ENCODE measurements around the gene COL21A1.
A peak's percentile ranks its signal among the peaks of the same experiment; 100 is the strongest.

Gene COL21A1

GRCh38 chr6:56244528-56245253 is 2.7 kb downstream of the COL21A1 start:
- Histone ChIP-seq H3K4me1 (ENCODE audit: control insufficient read depth, insufficient read depth, low read length) (peaks cover 36% of the 10 kb centered on the region), H3K36me3 (ENCODE audit: control insufficient read depth, insufficient read depth, low read length, severe bottlenecking) (no peaks in the 10 kb centered on the region), H3K27me3 (replicated peaks; ENCODE audit: control insufficient read depth, insufficient read depth, low read length) (no peaks in the 10 kb centered on the region), H3K9me3 (ENCODE audit: control insufficient read depth, low read length) (no peaks in the 10 kb centered on the region), H3K9ac (ENCODE audit: low read length) (no peak overlapping the region), H3K4me3 (ENCODE audit: low read length) (no peak overlapping the region)
- no peak for DNase-seq (ENCODE audit: low read depth)

DNA sequence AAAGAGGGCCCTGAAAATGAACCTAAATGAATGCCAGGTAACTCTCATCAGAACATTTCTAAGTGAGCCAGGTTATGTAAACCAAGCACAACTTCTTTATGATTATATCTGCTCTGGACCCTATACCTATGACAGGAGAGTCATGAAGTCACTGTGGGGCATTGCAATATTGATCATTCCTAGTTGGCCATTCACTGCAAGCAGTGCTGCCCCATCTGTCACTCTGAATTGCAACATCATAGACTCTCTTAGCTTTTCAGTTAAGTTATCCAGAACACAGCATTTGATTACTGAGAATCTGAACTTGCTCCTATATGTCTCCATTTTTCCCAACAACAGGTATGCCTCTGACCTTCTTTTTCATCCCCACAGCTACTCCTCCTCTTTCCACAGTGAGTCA is 3.3 kb downstream of the COL21A1 start:
- Histone ChIP-seq H3K4me1 (ENCODE audit: control insufficient read depth, insufficient read depth, low read length) (peaks cover 36% of the 10 kb centered on the region), H3K9me3 (ENCODE audit: control insufficient read depth, low read length) (no peaks in the 10 kb centered on the region), H3K9ac (ENCODE audit: low read length) (no peak overlapping the region), H3K27me3 (replicated peaks; ENCODE audit: control insufficient read depth, insufficient read depth, low read length) (no peaks in the 10 kb centered on the region), H3K4me3 (ENCODE audit: low read length) (no peak overlapping the region), H3K36me3 (ENCODE audit: control insufficient read depth, insufficient read depth, low read length, severe bottlenecking) (no peaks in the 10 kb centered on the region)
- peak; percentile 48 for DNase-seq (ENCODE audit: low read depth)

- DNase-seq (ENCODE audit: low read depth): peak; percentile 35
- Histone ChIP-seq H3K27me3 (replicated peaks; ENCODE audit: control insufficient read depth, insufficient read depth, low read length) (no peaks in the 10 kb centered on the region), H3K9me3 (ENCODE audit: control insufficient read depth, low read length) (no peaks in the 10 kb centered on the region), H3K4me1 (ENCODE audit: control insufficient read depth, insufficient read depth, low read length) (peaks cover 36% of the 10 kb centered on the region), H3K9ac (ENCODE audit: low read length) (no peak overlapping the region), H3K4me3 (ENCODE audit: low read length) (no peak overlapping the region), H3K36me3 (ENCODE audit: control insufficient read depth, insufficient read depth, low read length, severe bottlenecking) (no peaks in the 10 kb centered on the region)
These were observed 3.8 kb downstream of the COL21A1 start for GRCh38 chr6:56243518-56244070.

DNA sequence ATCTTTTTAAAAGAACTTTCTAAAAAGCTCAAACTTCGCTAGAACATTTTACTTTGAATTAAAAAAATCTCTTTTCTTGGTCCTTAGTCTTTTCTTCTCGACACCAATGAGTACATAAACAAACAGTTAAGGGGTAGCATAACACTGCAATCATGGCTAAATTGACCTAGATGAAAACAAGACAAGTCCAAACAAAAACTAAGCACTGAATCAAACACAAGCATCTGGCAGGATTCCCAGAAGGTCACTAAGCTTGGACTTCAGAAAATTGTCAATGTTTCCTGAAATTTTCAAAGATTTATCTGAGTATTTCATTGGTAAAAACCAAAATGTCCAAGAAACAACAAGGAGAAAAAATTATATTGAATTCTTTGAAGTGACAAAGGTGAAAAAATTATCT is 5.0 kb downstream of the COL21A1 start:
- H3K4me3 ChIP-seq (ENCODE audit: low read length): no peak overlapping the region

DNA sequence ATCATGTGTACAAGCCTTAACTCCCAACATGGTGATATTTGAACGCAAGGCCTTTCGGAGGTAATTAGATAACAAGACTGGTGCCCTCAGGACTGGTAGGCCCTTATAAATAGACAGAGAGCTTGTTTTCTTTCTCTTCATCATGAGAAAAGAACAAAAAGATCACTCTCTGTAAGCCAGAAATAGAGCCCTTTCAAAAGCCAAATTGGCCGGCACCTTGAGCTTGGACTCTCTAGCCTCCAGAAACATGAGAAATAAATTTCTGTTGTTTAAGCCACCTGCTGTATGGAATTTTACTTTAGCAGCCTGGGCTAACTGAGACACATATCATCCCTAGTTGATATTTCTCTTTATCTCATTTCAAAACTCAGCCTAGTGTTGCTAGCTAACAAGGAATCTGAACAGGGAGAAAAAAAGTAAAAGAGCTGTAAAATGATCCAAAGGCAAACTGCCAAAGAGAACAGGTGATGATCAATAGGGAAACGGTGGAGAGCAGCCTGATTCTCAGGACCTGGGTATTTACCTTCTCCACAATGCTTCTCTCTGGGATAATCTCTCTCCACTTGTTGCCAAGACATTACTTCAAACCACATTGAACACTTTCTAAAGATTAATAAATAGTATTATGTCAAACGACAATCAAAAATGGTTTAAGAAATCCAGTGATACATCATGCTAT is 6.1 kb downstream of the COL21A1 start:
- no peaks in the 10 kb centered on the region for H3K9me3 ChIP-seq (ENCODE audit: control insufficient read depth, low read length)
- no peak for DNase-seq (ENCODE audit: low read depth)
- no peaks in the 10 kb centered on the region for H3K27me3 ChIP-seq (replicated peaks; ENCODE audit: control insufficient read depth, insufficient read depth, low read length)
- H3K4me3 ChIP-seq (ENCODE audit: low read length): no peak overlapping the region
- no peaks in the 10 kb centered on the region for H3K36me3 ChIP-seq (ENCODE audit: control insufficient read depth, insufficient read depth, low read length, severe bottlenecking)
- H3K9ac ChIP-seq (ENCODE audit: low read length): no peak overlapping the region
- H3K4me1 ChIP-seq (ENCODE audit: control insufficient read depth, insufficient read depth, low read length): peaks cover 23% of the 10 kb centered on the region

More for the DNA sequence above, 5.0 kb downstream of the COL21A1 start:
- Histone ChIP-seq H3K4me1 (ENCODE audit: control insufficient read depth, insufficient read depth, low read length) (peaks cover 30% of the 10 kb centered on the region), H3K27me3 (replicated peaks; ENCODE audit: control insufficient read depth, insufficient read depth, low read length) (no peaks in the 10 kb centered on the region), H3K9ac (ENCODE audit: low read length) (no peak overlapping the region), H3K9me3 (ENCODE audit: control insufficient read depth, low read length) (no peaks in the 10 kb centered on the region), H3K36me3 (ENCODE audit: control insufficient read depth, insufficient read depth, low read length, severe bottlenecking) (no peaks in the 10 kb centered on the region)
- peak; percentile 58 for DNase-seq (ENCODE audit: low read depth)

- H3K4me3 ChIP-seq (ENCODE audit: low read length): no peak overlapping the region
These were observed 9.0 kb downstream of the COL21A1 start for GRCh38 chr6:56238352-56238751.

DNA sequence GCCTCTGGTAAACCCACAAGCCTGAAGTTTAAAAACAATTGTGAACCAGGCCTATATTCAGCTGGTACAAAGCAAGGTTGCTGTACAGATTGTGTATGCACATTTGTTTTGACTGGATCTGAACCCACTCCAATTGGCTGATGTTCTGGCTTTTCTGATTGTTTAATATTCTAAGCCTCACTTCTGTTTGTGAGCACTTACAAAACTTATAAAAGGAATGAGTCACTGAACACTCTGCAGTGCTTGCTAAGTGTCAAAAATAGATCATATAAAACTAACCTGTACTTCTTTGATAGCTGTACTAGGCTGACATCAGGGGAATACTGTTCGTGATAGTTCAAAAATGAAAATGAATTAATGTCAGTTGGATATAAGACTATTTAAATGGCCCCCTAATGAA is 12.1 kb downstream of the COL21A1 start:
- no peaks in the 10 kb centered on the region for H3K27me3 ChIP-seq (replicated peaks; ENCODE audit: control insufficient read depth, insufficient read depth, low read length)

More at GRCh38 chr6:56238352-56238751, 9.0 kb downstream of the COL21A1 start:
- no peaks in the 10 kb centered on the region for H3K9me3 ChIP-seq (ENCODE audit: control insufficient read depth, low read length)
- no peak overlapping the region for H3K9ac ChIP-seq (ENCODE audit: low read length)
- DNase-seq (ENCODE audit: low read depth): no peak
- H3K4me1 ChIP-seq (ENCODE audit: control insufficient read depth, insufficient read depth, low read length): peaks cover 17% of the 10 kb centered on the region
- H3K27me3 ChIP-seq (replicated peaks; ENCODE audit: control insufficient read depth, insufficient read depth, low read length): no peaks in the 10 kb centered on the region
- H3K36me3 ChIP-seq (ENCODE audit: control insufficient read depth, insufficient read depth, low read length, severe bottlenecking): no peaks in the 10 kb centered on the region

GRCh38 chr6:56232436-56232835 is 14.9 kb downstream of the COL21A1 start:
- no peak overlapping the region for H3K9ac ChIP-seq (ENCODE audit: low read length)
- DNase-seq (ENCODE audit: low read depth): no peak
- H3K36me3 ChIP-seq (ENCODE audit: control insufficient read depth, insufficient read depth, low read length, severe bottlenecking): no peaks in the 10 kb centered on the region
- no peaks in the 10 kb centered on the region for H3K9me3 ChIP-seq (ENCODE audit: control insufficient read depth, low read length)
- H3K4me1 ChIP-seq (ENCODE audit: control insufficient read depth, insufficient read depth, low read length): peaks cover 27% of the 10 kb centered on the region
- H3K4me3 ChIP-seq (ENCODE audit: low read length): no peak overlapping the region
- H3K27me3 ChIP-seq (replicated peaks; ENCODE audit: control insufficient read depth, insufficient read depth, low read length): no peaks in the 10 kb centered on the region

More for the DNA sequence above, 12.1 kb downstream of the COL21A1 start:
- H3K4me3 ChIP-seq (ENCODE audit: low read length): no peak overlapping the region
- H3K36me3 ChIP-seq (ENCODE audit: control insufficient read depth, insufficient read depth, low read length, severe bottlenecking): no peaks in the 10 kb centered on the region
- peaks cover 23% of the 10 kb centered on the region for H3K4me1 ChIP-seq (ENCODE audit: control insufficient read depth, insufficient read depth, low read length)
- peak; percentile 39 for DNase-seq (ENCODE audit: low read depth)
- H3K9ac ChIP-seq (ENCODE audit: low read length): no peak overlapping the region
- no peaks in the 10 kb centered on the region for H3K9me3 ChIP-seq (ENCODE audit: control insufficient read depth, low read length)

DNA sequence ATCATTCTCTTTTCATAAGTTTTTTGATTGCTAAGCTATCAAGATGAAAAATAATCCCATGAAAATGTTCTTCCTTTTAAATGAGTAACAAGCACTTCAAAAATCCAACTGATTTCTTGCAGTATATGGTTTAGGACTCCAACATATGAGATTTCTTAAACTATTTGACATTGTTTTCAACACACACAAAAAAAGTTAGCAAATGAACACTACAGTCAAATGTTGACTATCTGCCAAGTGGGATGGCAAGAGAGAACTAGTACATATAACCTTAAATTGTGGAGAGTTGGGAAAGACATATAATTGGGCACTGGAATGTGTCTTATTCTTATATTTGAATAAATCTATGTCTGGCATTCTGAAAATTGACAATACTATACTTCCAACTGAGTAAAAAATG is 15.6 kb downstream of the COL21A1 start:
- DNase-seq (ENCODE audit: low read depth): peak; percentile 42
- Histone ChIP-seq H3K4me1 (ENCODE audit: control insufficient read depth, insufficient read depth, low read length) (peaks cover 33% of the 10 kb centered on the region), H3K9me3 (ENCODE audit: control insufficient read depth, low read length) (no peaks in the 10 kb centered on the region), H3K9ac (ENCODE audit: low read length) (no peak overlapping the region), H3K36me3 (ENCODE audit: control insufficient read depth, insufficient read depth, low read length, severe bottlenecking) (no peaks in the 10 kb centered on the region), H3K27me3 (replicated peaks; ENCODE audit: control insufficient read depth, insufficient read depth, low read length) (no peaks in the 10 kb centered on the region), H3K4me3 (ENCODE audit: low read length) (no peak overlapping the region)

GRCh38 chr6:56230976-56231566 is 16.3 kb downstream of the COL21A1 start:
- Histone ChIP-seq H3K36me3 (ENCODE audit: control insufficient read depth, insufficient read depth, low read length, severe bottlenecking) (no peaks in the 10 kb centered on the region), H3K9ac (ENCODE audit: low read length) (no peak overlapping the region), H3K4me1 (ENCODE audit: control insufficient read depth, insufficient read depth, low read length) (peaks cover 39% of the 10 kb centered on the region), H3K9me3 (ENCODE audit: control insufficient read depth, low read length) (no peaks in the 10 kb centered on the region), H3K4me3 (ENCODE audit: low read length) (no peak overlapping the region), H3K27me3 (replicated peaks; ENCODE audit: control insufficient read depth, insufficient read depth, low read length) (no peaks in the 10 kb centered on the region)
- peak; percentile 40 for DNase-seq (ENCODE audit: low read depth)

All from adipocyte (in vitro differentiated cells).